ENCODE results near the gene MEG3. TPM values are rescaled to one million over a fixed set of nuclear protein-coding genes. Genes with fewer than 3 reads are reported as not detected.

MEG3 gene
- total RNA-seq, 1 donor from 2014 or later: 46.1 TPM

- no peaks in the 10 kb centered on the region for H3K36me3 ChIP-seq (ENCODE audit: control insufficient read depth, insufficient read depth, low read length)
- no peaks in the 10 kb centered on the region for H3K27me3 ChIP-seq (ENCODE audit: control insufficient read depth, insufficient read depth, low read length)
- no peak for DNase-seq (ENCODE audit: low read depth)
- TF ChIP-seq, protein P1, sequence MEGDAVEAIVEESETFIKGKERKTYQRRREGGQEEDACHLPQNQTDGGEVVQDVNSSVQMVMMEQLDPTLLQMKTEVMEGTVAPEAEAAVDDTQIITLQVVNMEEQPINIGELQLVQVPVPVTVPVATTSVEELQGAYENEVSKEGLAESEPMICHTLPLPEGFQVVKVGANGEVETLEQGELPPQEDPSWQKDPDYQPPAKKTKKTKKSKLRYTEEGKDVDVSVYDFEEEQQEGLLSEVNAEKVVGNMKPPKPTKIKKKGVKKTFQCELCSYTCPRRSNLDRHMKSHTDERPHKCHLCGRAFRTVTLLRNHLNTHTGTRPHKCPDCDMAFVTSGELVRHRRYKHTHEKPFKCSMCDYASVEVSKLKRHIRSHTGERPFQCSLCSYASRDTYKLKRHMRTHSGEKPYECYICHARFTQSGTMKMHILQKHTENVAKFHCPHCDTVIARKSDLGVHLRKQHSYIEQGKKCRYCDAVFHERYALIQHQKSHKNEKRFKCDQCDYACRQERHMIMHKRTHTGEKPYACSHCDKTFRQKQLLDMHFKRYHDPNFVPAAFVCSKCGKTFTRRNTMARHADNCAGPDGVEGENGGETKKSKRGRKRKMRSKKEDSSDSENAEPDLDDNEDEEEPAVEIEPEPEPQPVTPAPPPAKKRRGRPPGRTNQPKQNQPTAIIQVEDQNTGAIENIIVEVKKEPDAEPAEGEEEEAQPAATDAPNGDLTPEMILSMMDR (IDR thresholded peaks at IDR 0.05; ENCODE audit: insufficient read depth, low read length, poor library complexity, severe bottlenecking): no peak
- H3K4me3 ChIP-seq (ENCODE audit: low read depth, low read length): no peak overlapping the region
Observed at GRCh38 chr14:100837805-100838350, 12.0 kb downstream of the MEG3 start.

GRCh38 chr14:100838493-100839314, 12.8 kb downstream of the MEG3 start:
- Histone ChIP-seq H3K36me3 (ENCODE audit: control insufficient read depth, insufficient read depth, low read length) (no peaks in the 10 kb centered on the region), H3K27me3 (ENCODE audit: control insufficient read depth, insufficient read depth, low read length) (no peaks in the 10 kb centered on the region), H3K4me3 (ENCODE audit: low read depth, low read length) (no peak overlapping the region)
- no peak for DNase-seq (ENCODE audit: low read depth)
- TF ChIP-seq, protein P1 (IDR thresholded peaks at IDR 0.05; ENCODE audit: insufficient read depth, low read length, poor library complexity, severe bottlenecking): no peak

GRCh38 chr14:100839315-100839585, 13.3 kb downstream of the MEG3 start:
- Histone ChIP-seq H3K4me3 (ENCODE audit: low read depth, low read length) (no peak overlapping the region), H3K36me3 (ENCODE audit: control insufficient read depth, insufficient read depth, low read length) (no peaks in the 10 kb centered on the region), H3K27me3 (ENCODE audit: control insufficient read depth, insufficient read depth, low read length) (no peaks in the 10 kb centered on the region)
- TF ChIP-seq, protein P1 (IDR thresholded peaks at IDR 0.05; ENCODE audit: insufficient read depth, low read length, poor library complexity, severe bottlenecking): no peak
- no peak for DNase-seq (ENCODE audit: low read depth)

GRCh38 chr14:100839681-100840111, 13.8 kb downstream of the MEG3 start:
- Histone ChIP-seq H3K27me3 (ENCODE audit: control insufficient read depth, insufficient read depth, low read length) (no peaks in the 10 kb centered on the region), H3K36me3 (ENCODE audit: control insufficient read depth, insufficient read depth, low read length) (no peaks in the 10 kb centered on the region), H3K4me3 (ENCODE audit: low read depth, low read length) (no peak overlapping the region)
- TF ChIP-seq, protein P1 (IDR thresholded peaks at IDR 0.05; ENCODE audit: insufficient read depth, low read length, poor library complexity, severe bottlenecking): no peak
- no peak for DNase-seq (ENCODE audit: low read depth)

GRCh38 chr14:100840286-100841065, 14.6 kb downstream of the MEG3 start:
- no peak for DNase-seq (ENCODE audit: low read depth)
- Histone ChIP-seq H3K36me3 (ENCODE audit: control insufficient read depth, insufficient read depth, low read length) (no peaks in the 10 kb centered on the region), H3K27me3 (ENCODE audit: control insufficient read depth, insufficient read depth, low read length) (no peaks in the 10 kb centered on the region), H3K4me3 (ENCODE audit: low read depth, low read length) (no peak overlapping the region)
- TF ChIP-seq, protein P1 (IDR thresholded peaks at IDR 0.05; ENCODE audit: insufficient read depth, low read length, poor library complexity, severe bottlenecking): no peak
